H1 (cell line): ENCODE measurements around the gene MPV17. TPM values are rescaled to one million over a fixed set of nuclear protein-coding genes. Genes with fewer than 3 reads are reported as not detected.

Experiments used
- ASH2L ChIP-seq: fragments of 200-600, 300-600 bp; sonication (generic); IDR thresholded peaks from one replicate; pipeline ENCODE4 v1.7.1; 2017; ENCODE audit warnings: low read length
- ATF3 ChIP-seq: IDR thresholded peaks from 2 replicates; pipeline ENCODE4 v1.6.1; 2011; ENCODE audit warnings: low read depth, mild to moderate bottlenecking, low read length; ENCODE audit not compliant: insufficient read depth
- BCL11A ChIP-seq, 2 experiments: IDR thresholded peaks; one replicate each; pipeline ENCODE4 v1.6.1; 2011; ENCODE audit warnings: low read depth in 2 of 2, low read length in 2 of 2, mild to moderate bottlenecking in 2 of 2
- CBX5 ChIP-seq: fragments of 300-800, 300-1000 bp; sonication (generic); IDR thresholded peaks from 2 replicates; pipeline ENCODE4 v1.7.1; 2016; ENCODE audit warnings: antibody characterized with exemption, low read length, low read depth
- CBX8 ChIP-seq: fragments of 300-800, 300-1000 bp; sonication (generic); IDR thresholded peaks from 2 replicates; pipeline ENCODE4 v1.7.1; 2016; ENCODE audit warnings: low read depth, low read length, borderline replicate concordance
- CHD1 ChIP-seq: IDR thresholded peaks from 2 replicates; pipeline ENCODE4 v1.6.1; 2012; ENCODE audit warnings: low read depth, low read length, improper control_type of control experiment
- CREB1 ChIP-seq: IDR thresholded peaks from 2 replicates; pipeline ENCODE4 v1.6.1; 2012; ENCODE audit warnings: inconsistent platforms
- CTBP2 ChIP-seq: IDR thresholded peaks from 2 replicates; pipeline ENCODE4 v1.7.0; 2011; ENCODE audit warnings: borderline replicate concordance, mild to moderate bottlenecking, moderate library complexity, mixed read lengths, low read length; ENCODE audit not compliant: insufficient read depth, insufficient read length
- E2F6 ChIP-seq: IDR thresholded peaks from 2 replicates; pipeline ENCODE4 v1.6.1; 2012; ENCODE audit warnings: inconsistent platforms
- EZH2 ChIP-seq: fragments of 200-600 bp; sonication (generic); IDR thresholded peaks from 2 replicates; pipeline ENCODE4 v1.7.1; 2012; ENCODE audit warnings: low read depth, mild to moderate bottlenecking, moderate library complexity, low read length, inconsistent platforms; ENCODE audit not compliant: severe bottlenecking
- GABPA ChIP-seq: IDR thresholded peaks from 2 replicates; pipeline ENCODE4 v1.6.1; 2011; ENCODE audit warnings: mild to moderate bottlenecking, low read length, moderate library complexity, borderline replicate concordance; ENCODE audit not compliant: insufficient read depth
- JUN ChIP-seq: IDR thresholded peaks from 2 replicates; pipeline ENCODE4 v1.6.1; 2011; ENCODE audit warnings: low read depth, mild to moderate bottlenecking, improper control_type of control experiment, low read length
- KDM1A ChIP-seq: fragments of 200-600, 300-600 bp; sonication (generic); IDR thresholded peaks from 2 replicates; pipeline ENCODE4 v1.7.1; 2016; ENCODE audit warnings: mild to moderate bottlenecking, low read length, borderline replicate concordance
- KDM5A ChIP-seq: fragments of 200-600 bp; IDR thresholded peaks from 2 replicates; pipeline ENCODE4 v1.7.1; 2012; ENCODE audit warnings: mild to moderate bottlenecking, low read length, inconsistent platforms, mixed read lengths
- NANOG ChIP-seq: IDR thresholded peaks from 2 replicates; pipeline ENCODE4 v1.6.1; 2011; ENCODE audit warnings: low read length, low read depth, mild to moderate bottlenecking, inconsistent platforms; ENCODE audit not compliant: insufficient read depth, poor library complexity, severe bottlenecking
- NRF1 ChIP-seq: IDR thresholded peaks from 2 replicates; pipeline ENCODE4 v1.6.1; 2011; ENCODE audit warnings: mild to moderate bottlenecking, low read depth, low read length, improper control_type of control experiment
- RNF2 ChIP-seq: fragments of 200-900, 300-1000 bp; sonication (generic); IDR thresholded peaks from 2 replicates; pipeline ENCODE4 v1.7.1; 2016; ENCODE audit warnings: borderline replicate concordance, low read depth, mild to moderate bottlenecking, antibody characterized with exemption, low read length; ENCODE audit not compliant: poor library complexity, severe bottlenecking; ENCODE audit errors: missing control alignments
- SIX5 ChIP-seq: IDR thresholded peaks from 2 replicates; pipeline ENCODE4 v1.6.1; 2011; ENCODE audit warnings: mild to moderate bottlenecking, low read depth, low read length
- SP1 ChIP-seq: IDR thresholded peaks from 2 replicates; pipeline ENCODE4 v1.6.1; 2011; ENCODE audit warnings: low read depth, low read length
- SP2 ChIP-seq: IDR thresholded peaks from 2 replicates; pipeline ENCODE4 v1.6.1; 2012; ENCODE audit warnings: mild to moderate bottlenecking, low read length, inconsistent platforms
- SUZ12 ChIP-seq: fragments of 200-600 bp; sonication (generic); IDR thresholded peaks from 2 replicates; pipeline ENCODE4 v1.6.1; 2012; ENCODE audit warnings: mild to moderate bottlenecking, inconsistent platforms, low read length, moderate library complexity, mixed read lengths
- polyA plus RNA-seq, 7 experiments: library from polyadenylated mRNA; depleted of rRNA in 3 of 7; stranded (reverse) in 5 of 7; unstranded in 2 of 7; fragments of >200 nt in 5 of 7; fragments of 200-250 nt in 2 of 7; gene quantifications; 1 replicate in 5 of 7; 2 replicates in 1 of 7; 4 replicates in 1 of 7; pipeline versions ENCODE4 v1.2.1 to v1.2.3, GENCODE V29; 2011 to 2013; ENCODE audit warnings: missing spikeins in 2 of 7, mixed read lengths in 2 of 7
- total RNA-seq: library from RNA; stranded (reverse); fragmentation: NEBNext Ultra II Directional; extraction: Animal tissue kit (Norgen Biotek cat#: 25700); gene quantifications from 2 replicates; pipeline ENCODE4 v1.2.1, GENCODE V29; 2021

Gene MPV17
- total and polyA plus RNA-seq, 2 of the 8 experiments (the other 6 are each of a cell fraction or from before 2014, with no cell fraction given): 45.2 to 181 TPM

- no peak for TF ChIP-seq CBX8
- TF ChIP-seq CHD1: no peak
- no peak; the same call in 1 of the 2 replicates for TF ChIP-seq SUZ12
- TF ChIP-seq SP1: peak; percentile 94
- TF ChIP-seq KDM1A: no peak
- 0 out of 2 replicates have a peak, but pooled peaks have one; percentile 14 for TF ChIP-seq ATF3
- TF ChIP-seq JUN: no peak
- TF ChIP-seq CREB1: peak; percentile 87
- no peak for TF ChIP-seq CBX5
- TF ChIP-seq SIX5: peak; percentile 95
- TF ChIP-seq E2F6: peak; percentile 54
- TF ChIP-seq CTBP2: peak; percentile 44
- TF ChIP-seq EZH2: no peak
- TF ChIP-seq BCL11A (IDR thresholded peaks at IDR 0.05; ENCODE audit: low read depth in 2 of 2, low read length in 2 of 2): no peak
- peak; percentile 73 for TF ChIP-seq KDM5A
- TF ChIP-seq NRF1: no peak
- TF ChIP-seq ASH2L: peak; percentile 76
- no peak for TF ChIP-seq SP2
- no peak for TF ChIP-seq NANOG
- TF ChIP-seq GABPA: no peak; the same call in 1 of the 2 replicates
- TF ChIP-seq RNF2: no peak
These were observed 47.3 kb upstream of the MPV17 start, which contains the start of the genes EIF2B4 and SNX17 (continued) for GRCh38 chr2:27370026-27370815.
